HepG2 (cell line): ENCODE results near the gene HOXA1. TPM values are rescaled to one million over a fixed set of nuclear protein-coding genes. Genes with fewer than 3 reads are reported as not detected.

Source experiments
- ATAC-seq: fragments of 200-7000 bp; cut with Tn5 transposase; 3 replicates; pipeline ENCODE4 v1.9.1; 2020; ENCODE audit warnings: mild to moderate bottlenecking, moderate library complexity
- BruUV-seq: library from RNA; stranded (reverse); fragments of 400-500 nt; replicated peaks from 2 replicates; lab custom pipeline; 2021; lab: Mats Ljungman, UMichigan
- CTCF ChIA-PET: fragments of 300-600 bp; formaldehyde crosslinking; extraction: SDS; loops from one replicate; lab custom pipeline; 2021; ENCODE audit warnings: low total read pairs, inconsistent platforms, low intra/inter-chr PET ratio; lab: Yijun Ruan, JAX
- POLR2A ChIA-PET: fragments of 350-600 bp; sonication (Branson Sonifier 250); formaldehyde crosslinking; loops from one replicate; lab custom pipeline; 2020; ENCODE audit warnings: antibody characterized with exemption, inconsistent platforms; lab: Yijun Ruan, JAX
- DNase-seq: peaks from one replicate; pipeline ENCODE4 v3.0.0-alpha.2; 2015; ENCODE audit warnings: low spot score
- FAIRE-seq: peaks from 3 replicates; lab custom pipeline; 2011; peaks lifted over from hg19 to GRCh38; lab: Jason Lieb, UNC
- H2AFZ ChIP-seq: one replicate; pipeline ENCODE4 v1.6.1; 2011; ENCODE audit warnings: low read length, inconsistent platforms
- H3K27ac ChIP-seq: fragments of 300-600 bp; 3 replicates; pipeline ENCODE4 v1.8.0; 2011; ENCODE audit warnings: mixed run types, mild to moderate bottlenecking, mixed read lengths, low read length, inconsistent platforms; ENCODE audit not compliant: insufficient read depth; ENCODE audit errors: extremely low read length
- H3K27me3 ChIP-seq, 2 experiments: fragments of 200-600 bp in 1 of 2; 2 replicates in 1 of 2; 3 replicates in 1 of 2; pipeline versions ENCODE4 v1.6.0 to v1.8.0; 2011; ENCODE audit warnings: low read length in 2 of 2, mild to moderate bottlenecking in 2 of 2, moderate library complexity in 2 of 2, inconsistent platforms in 1 of 2; ENCODE audit not compliant: insufficient read depth in 2 of 2, control insufficient read depth in 1 of 2
- H3K36me3 ChIP-seq, 2 experiments: fragments of 200-600 bp in 1 of 2; replicated peaks in 1 of 2; 2 replicates in 1 of 2; 3 replicates in 1 of 2; pipeline versions ENCODE4 v1.5.1 to v1.8.0; 2011; ENCODE audit warnings: low read length in 2 of 2, inconsistent platforms in 1 of 2; ENCODE audit not compliant: insufficient read depth in 2 of 2, control insufficient read depth in 1 of 2
- H3K4me1 ChIP-seq: 2 replicates; pipeline ENCODE4 v1.5.1; 2012; ENCODE audit warnings: low read length, inconsistent platforms; ENCODE audit not compliant: insufficient read depth
- H3K4me2 ChIP-seq: 2 replicates; pipeline ENCODE4 v1.6.0; 2011; ENCODE audit warnings: low read depth, low read length, inconsistent platforms
- H3K4me3 ChIP-seq, 3 experiments: fragments of 200-600 bp in 1 of 3; sonication (generic), shearing (Covaris generic) in 1 of 3; replicated peaks in 1 of 3; 2 replicates each; pipeline ENCODE4 v1.5.1; 2011 to 2016; ENCODE audit warnings: low read length in 3 of 3, inconsistent platforms in 2 of 3, low read depth in 2 of 3, mild to moderate bottlenecking in 2 of 3, control low read depth in 1 of 3, mixed read lengths in 1 of 3; ENCODE audit not compliant: insufficient read depth in 1 of 3
- H3K79me2 ChIP-seq: one replicate; pipeline ENCODE4 v1.6.1; 2011; ENCODE audit warnings: low read length, inconsistent platforms; ENCODE audit not compliant: insufficient read depth
- H3K9ac ChIP-seq: 2 replicates; pipeline ENCODE4 v1.6.0; 2011; ENCODE audit warnings: mild to moderate bottlenecking, low read depth, low read length, inconsistent platforms; ENCODE audit not compliant: insufficient read depth
- H3K9me3 ChIP-seq: 2 replicates; pipeline ENCODE4 v1.5.1; 2012; ENCODE audit warnings: mild to moderate bottlenecking, low read length
- H4K20me1 ChIP-seq: 2 replicates; pipeline ENCODE4 v1.6.0; 2011; ENCODE audit warnings: inconsistent platforms, mild to moderate bottlenecking, low read length, moderate library complexity; ENCODE audit not compliant: insufficient read depth
- ASH2L ChIP-seq: fragments of 300-600, 200-600 bp; sonication (generic); IDR thresholded peaks from 2 replicates; pipeline ENCODE4 v1.7.0; 2017; ENCODE audit warnings: low read depth, mild to moderate bottlenecking, moderate library complexity, mixed read lengths, low read length; ENCODE audit not compliant: insufficient read length
- MLLT10 ChIP-seq: sonication (generic); formaldehyde crosslinking; IDR thresholded peaks from 2 replicates; pipeline ENCODE4 v1.4.0; 2020; ENCODE audit warnings: missing genetic modification reagents
- WGBS: methylation state at CpG from one replicate; pipeline ENCODE4 v1.1.6; 2017; ENCODE audit warnings: low lambda C conversion rate; 5-methylcytosine and 5-hydroxymethylcytosine counted together
- in situ Hi-C: cut with HindIII; loops from 2 replicates; pipeline ENCODE4 v1.10.0; 2017; ENCODE audit warnings: low pct_unique_long_range_greater_than_20kb; ENCODE audit not compliant: extremely low pct_ligation_motif_present
- intact Hi-C: fragments of 100-400 bp; cut with micrococcal nuclease; formaldehyde crosslinking; loops from one replicate; pipeline ENCODE4 v1.10.0; 2022; ENCODE audit not compliant: unreplicated experiment
- polyA plus RNA-seq, 8 experiments: library from polyadenylated mRNA; depleted of rRNA in 3 of 8; stranded (reverse) in 7 of 8; unstranded in 1 of 8; fragments of >200 nt; fragmentation: Illumina TruSeq in 4 of 8; extraction: Trizol in 4 of 8; gene quantifications; 2 replicates each; pipeline versions ENCODE4 v1.2.1 to v1.2.3, GENCODE V29; 2011 to 2016; ENCODE audit warnings: low read depth in 4 of 8, missing spikeins in 1 of 8, mixed read lengths in 1 of 8; ENCODE audit not compliant: insufficient read depth in 1 of 8
- total RNA-seq, 5 experiments: library from RNA; depleted of rRNA; stranded (reverse); fragments of >200 nt; fragmentation: Illumina TruSeq; extraction: Trizol; gene quantifications; 2 replicates each; pipeline ENCODE4 v1.2.3, GENCODE V29; 2016; ENCODE audit warnings: low read depth in 1 of 5
- TF ChIP-seq, protein P1 (sequence below): sonication (generic); formaldehyde crosslinking; IDR thresholded peaks from 2 replicates; pipeline ENCODE4 v1.4.0; 2020; ENCODE audit warnings: mild to moderate bottlenecking, low read depth, missing genetic modification reagents
- TF ChIP-seq, protein P2 (sequence below): sonication (generic); formaldehyde crosslinking; IDR thresholded peaks from 2 replicates; pipeline ENCODE4 v1.9.0; 2021; ENCODE audit warnings: mild to moderate bottlenecking, missing genetic modification reagents
- TF ChIP-seq, protein P3 (sequence below), 2 experiments: sonication (generic) in 1 of 2; formaldehyde crosslinking in 1 of 2; IDR thresholded peaks; 2 replicates each; pipeline versions ENCODE4 v1.4.0 to v1.6.1; 2016 to 2020; ENCODE audit warnings: borderline replicate concordance in 1 of 2, low read depth in 1 of 2, mild to moderate bottlenecking in 1 of 2, missing genetic modification reagents in 1 of 2
- TF ChIP-seq, protein P4 (sequence below): sonication (generic); formaldehyde crosslinking; conservative IDR thresholded peaks from 2 replicates; pipeline ENCODE4 v1.4.0; 2020; ENCODE audit warnings: missing genetic modification reagents

The HOXA1 gene
- total and polyA plus RNA-seq, 2 of the 13 experiments (the other 11 are each of a cell fraction or from before 2014, with no cell fraction given) = 0.18 to 0.20 TPM

DNA sequence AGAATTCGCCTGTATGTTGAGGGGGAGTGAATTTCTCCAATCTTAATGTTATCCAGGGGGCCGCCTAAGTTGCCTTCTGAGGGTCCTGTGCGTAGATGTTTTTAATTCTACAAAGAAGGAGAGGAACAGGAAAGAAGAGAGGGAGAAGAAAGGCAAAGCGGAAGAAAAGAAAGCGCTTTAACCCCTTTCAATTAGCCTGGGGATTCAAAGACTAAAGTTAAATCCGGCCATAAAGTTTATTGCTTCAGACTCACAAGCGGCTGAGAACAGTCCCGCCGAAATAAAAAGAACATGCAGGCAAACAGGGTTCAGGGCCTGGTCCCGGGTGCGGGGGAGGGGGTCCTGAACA lies 43.2 kb upstream of the HOXA1 start (continued):
- TF ChIP-seq, protein P1, sequence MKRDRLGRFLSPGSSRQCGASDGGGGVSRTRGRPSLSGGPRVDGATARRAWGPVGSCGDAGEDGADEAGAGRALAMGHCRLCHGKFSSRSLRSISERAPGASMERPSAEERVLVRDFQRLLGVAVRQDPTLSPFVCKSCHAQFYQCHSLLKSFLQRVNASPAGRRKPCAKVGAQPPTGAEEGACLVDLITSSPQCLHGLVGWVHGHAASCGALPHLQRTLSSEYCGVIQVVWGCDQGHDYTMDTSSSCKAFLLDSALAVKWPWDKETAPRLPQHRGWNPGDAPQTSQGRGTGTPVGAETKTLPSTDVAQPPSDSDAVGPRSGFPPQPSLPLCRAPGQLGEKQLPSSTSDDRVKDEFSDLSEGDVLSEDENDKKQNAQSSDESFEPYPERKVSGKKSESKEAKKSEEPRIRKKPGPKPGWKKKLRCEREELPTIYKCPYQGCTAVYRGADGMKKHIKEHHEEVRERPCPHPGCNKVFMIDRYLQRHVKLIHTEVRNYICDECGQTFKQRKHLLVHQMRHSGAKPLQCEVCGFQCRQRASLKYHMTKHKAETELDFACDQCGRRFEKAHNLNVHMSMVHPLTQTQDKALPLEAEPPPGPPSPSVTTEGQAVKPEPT (CRISPR knock-in tag) = no peak
- TF ChIP-seq MLLT10 (CRISPR knock-in tag) = no peak
- no peak for TF ChIP-seq ASH2L
- TF ChIP-seq, protein P2, sequence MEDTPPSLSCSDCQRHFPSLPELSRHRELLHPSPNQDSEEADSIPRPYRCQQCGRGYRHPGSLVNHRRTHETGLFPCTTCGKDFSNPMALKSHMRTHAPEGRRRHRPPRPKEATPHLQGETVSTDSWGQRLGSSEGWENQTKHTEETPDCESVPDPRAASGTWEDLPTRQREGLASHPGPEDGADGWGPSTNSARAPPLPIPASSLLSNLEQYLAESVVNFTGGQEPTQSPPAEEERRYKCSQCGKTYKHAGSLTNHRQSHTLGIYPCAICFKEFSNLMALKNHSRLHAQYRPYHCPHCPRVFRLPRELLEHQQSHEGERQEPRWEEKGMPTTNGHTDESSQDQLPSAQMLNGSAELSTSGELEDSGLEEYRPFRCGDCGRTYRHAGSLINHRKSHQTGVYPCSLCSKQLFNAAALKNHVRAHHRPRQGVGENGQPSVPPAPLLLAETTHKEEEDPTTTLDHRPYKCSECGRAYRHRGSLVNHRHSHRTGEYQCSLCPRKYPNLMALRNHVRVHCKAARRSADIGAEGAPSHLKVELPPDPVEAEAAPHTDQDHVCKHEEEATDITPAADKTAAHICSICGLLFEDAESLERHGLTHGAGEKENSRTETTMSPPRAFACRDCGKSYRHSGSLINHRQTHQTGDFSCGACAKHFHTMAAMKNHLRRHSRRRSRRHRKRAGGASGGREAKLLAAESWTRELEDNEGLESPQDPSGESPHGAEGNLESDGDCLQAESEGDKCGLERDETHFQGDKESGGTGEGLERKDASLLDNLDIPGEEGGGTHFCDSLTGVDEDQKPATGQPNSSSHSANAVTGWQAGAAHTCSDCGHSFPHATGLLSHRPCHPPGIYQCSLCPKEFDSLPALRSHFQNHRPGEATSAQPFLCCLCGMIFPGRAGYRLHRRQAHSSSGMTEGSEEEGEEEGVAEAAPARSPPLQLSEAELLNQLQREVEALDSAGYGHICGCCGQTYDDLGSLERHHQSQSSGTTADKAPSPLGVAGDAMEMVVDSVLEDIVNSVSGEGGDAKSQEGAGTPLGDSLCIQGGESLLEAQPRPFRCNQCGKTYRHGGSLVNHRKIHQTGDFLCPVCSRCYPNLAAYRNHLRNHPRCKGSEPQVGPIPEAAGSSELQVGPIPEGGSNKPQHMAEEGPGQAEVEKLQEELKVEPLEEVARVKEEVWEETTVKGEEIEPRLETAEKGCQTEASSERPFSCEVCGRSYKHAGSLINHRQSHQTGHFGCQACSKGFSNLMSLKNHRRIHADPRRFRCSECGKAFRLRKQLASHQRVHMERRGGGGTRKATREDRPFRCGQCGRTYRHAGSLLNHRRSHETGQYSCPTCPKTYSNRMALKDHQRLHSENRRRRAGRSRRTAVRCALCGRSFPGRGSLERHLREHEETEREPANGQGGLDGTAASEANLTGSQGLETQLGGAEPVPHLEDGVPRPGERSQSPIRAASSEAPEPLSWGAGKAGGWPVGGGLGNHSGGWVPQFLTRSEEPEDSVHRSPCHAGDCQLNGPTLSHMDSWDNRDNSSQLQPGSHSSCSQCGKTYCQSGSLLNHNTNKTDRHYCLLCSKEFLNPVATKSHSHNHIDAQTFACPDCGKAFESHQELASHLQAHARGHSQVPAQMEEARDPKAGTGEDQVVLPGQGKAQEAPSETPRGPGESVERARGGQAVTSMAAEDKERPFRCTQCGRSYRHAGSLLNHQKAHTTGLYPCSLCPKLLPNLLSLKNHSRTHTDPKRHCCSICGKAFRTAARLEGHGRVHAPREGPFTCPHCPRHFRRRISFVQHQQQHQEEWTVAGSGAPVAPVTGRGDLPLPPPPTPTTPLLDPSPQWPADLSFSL = no peak

DNA sequence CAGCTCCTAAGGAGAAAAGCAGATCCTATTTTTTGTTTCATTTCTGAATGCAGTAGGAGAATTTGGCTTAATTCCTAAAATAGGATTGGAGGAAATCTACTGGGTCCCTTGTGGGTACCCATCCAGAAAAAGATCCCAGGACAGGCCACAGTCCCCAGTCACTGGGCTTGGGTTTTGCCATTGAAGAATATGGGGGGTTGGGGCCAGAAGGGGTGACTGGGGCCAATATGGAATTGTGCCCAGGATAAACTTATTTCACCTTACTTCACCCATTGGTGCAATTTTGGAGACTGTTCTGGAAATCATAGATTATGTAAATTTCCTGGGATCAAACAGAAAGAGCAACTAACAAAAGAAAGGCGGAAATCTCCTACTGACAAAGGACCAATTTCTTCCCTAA lies 42.7 kb upstream of the HOXA1 start:
- ATAC-seq (no peak), FAIRE-seq (no peak), DNase-seq (no peak)
- Histone ChIP-seq H4K20me1 (no peaks in the 10 kb centered on the region), H3K4me3 (no peak overlapping the region), H3K9me3 (no peaks in the 10 kb centered on the region), H2AFZ (no peak overlapping the region), H3K9ac (no peak overlapping the region), H3K27ac (no peak overlapping the region), H3K27me3 (no peaks in the 10 kb centered on the region), H3K36me3 (no peaks in the 10 kb centered on the region), H3K79me2 (no peaks in the 10 kb centered on the region), H3K4me1 (peaks cover 45% of the 10 kb centered on the region), H3K4me2 (no peak overlapping the region)
- POLR2A ChIA-PET = no interaction called here
- WGBS = 100% methylated on average over 1 of the region's 1 CpG
- intact Hi-C loops = no loop called here
- CTCF ChIA-PET = no interaction called here
- no TSS peak for BruUV-seq
- in situ Hi-C loops = no loop called here
- TF ChIP-seq, protein P3, sequence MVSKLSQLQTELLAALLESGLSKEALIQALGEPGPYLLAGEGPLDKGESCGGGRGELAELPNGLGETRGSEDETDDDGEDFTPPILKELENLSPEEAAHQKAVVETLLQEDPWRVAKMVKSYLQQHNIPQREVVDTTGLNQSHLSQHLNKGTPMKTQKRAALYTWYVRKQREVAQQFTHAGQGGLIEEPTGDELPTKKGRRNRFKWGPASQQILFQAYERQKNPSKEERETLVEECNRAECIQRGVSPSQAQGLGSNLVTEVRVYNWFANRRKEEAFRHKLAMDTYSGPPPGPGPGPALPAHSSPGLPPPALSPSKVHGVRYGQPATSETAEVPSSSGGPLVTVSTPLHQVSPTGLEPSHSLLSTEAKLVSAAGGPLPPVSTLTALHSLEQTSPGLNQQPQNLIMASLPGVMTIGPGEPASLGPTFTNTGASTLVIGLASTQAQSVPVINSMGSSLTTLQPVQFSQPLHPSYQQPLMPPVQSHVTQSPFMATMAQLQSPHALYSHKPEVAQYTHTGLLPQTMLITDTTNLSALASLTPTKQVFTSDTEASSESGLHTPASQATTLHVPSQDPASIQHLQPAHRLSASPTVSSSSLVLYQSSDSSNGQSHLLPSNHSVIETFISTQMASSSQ (IDR thresholded peaks at IDR 0.05; ENCODE audit: low read depth) = no peak
- TF ChIP-seq, protein P3 (CRISPR knock-in tag; IDR thresholded peaks at IDR 0.05; ENCODE audit: borderline replicate concordance) = no peak
- TF ChIP-seq, protein P4, sequence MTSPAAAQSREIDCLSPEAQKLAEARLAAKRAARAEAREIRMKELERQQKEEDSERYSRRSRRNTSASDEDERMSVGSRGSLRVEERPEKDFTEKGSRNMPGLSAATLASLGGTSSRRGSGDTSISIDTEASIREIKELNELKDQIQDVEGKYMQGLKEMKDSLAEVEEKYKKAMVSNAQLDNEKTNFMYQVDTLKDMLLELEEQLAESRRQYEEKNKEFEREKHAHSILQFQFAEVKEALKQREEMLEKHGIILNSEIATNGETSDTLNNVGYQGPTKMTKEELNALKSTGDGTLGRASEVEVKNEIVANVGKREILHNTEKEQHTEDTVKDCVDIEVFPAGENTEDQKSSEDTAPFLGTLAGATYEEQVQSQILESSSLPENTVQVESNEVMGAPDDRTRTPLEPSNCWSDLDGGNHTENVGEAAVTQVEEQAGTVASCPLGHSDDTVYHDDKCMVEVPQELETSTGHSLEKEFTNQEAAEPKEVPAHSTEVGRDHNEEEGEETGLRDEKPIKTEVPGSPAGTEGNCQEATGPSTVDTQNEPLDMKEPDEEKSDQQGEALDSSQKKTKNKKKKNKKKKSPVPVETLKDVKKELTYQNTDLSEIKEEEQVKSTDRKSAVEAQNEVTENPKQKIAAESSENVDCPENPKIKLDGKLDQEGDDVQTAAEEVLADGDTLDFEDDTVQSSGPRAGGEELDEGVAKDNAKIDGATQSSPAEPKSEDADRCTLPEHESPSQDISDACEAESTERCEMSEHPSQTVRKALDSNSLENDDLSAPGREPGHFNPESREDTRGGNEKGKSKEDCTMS (CRISPR knock-in tag) = no peak
